Right cardiac atrium (tissue), 5 donors: ENCODE results near the gene UNC5B. TPM values are rescaled to one million over a fixed set of nuclear protein-coding genes. Genes with fewer than 3 reads are reported as not detected.

Source experiments
- ATAC-seq, 2 donors: fragments of 200-7000 bp; cut with Tn5 transposase; one replicate each; pipeline versions ENCODE4 v1.8.0 to v1.9.1; 2020; ENCODE audit warnings: moderate library complexity in 2 of 2, mild to moderate bottlenecking in 1 of 2
- DNase-seq, 3 donors: peaks; one replicate each; pipeline ENCODE4 v3.0.0-alpha.2; 2020
- H3K27ac ChIP-seq: one replicate; pipeline ENCODE4 v1.5.1; 2013; ENCODE audit warnings: mild to moderate bottlenecking, low read length, control low read depth, moderate library complexity
- H3K27me3 ChIP-seq: one replicate; pipeline ENCODE4 v1.6.1; 2013; ENCODE audit not compliant: control insufficient read depth, insufficient read depth
- H3K4me1 ChIP-seq: one replicate; pipeline ENCODE4 v1.6.1; 2013; ENCODE audit warnings: low read length; ENCODE audit not compliant: control insufficient read depth, insufficient read depth
- H3K4me3 ChIP-seq: one replicate; pipeline ENCODE4 v1.5.1; 2013; ENCODE audit warnings: low read length, control low read depth
- H3K9me3 ChIP-seq: one replicate; pipeline ENCODE4 v1.6.1; 2013; ENCODE audit warnings: low read length; ENCODE audit not compliant: control insufficient read depth
- WGBS: extraction: QIAGEN DNeasy Blood & Tissue Kit; methylation state at CpG from one replicate; pipeline ENCODE4 v1.1.7; 2013; 5-methylcytosine and 5-hydroxymethylcytosine counted together
- intact Hi-C, 4 donors: fragments of 100-400 bp; cut with DNase I; formaldehyde crosslinking; loops; one replicate each; pipeline versions ENCODE4 v1.11.0 to v1.14.0; 2022 to 2023
- polyA plus RNA-seq: library from polyadenylated mRNA; stranded (reverse); fragments of 200-250 nt; gene quantifications from one replicate; pipeline ENCODE4 v1.2.3, GENCODE V29; 2013
- total RNA-seq, 4 donors: library from RNA; stranded (reverse); fragmentation: NEBNext Ultra II Directional; extraction: Animal tissue kit (Norgen Biotek cat#: 25700); gene quantifications; one replicate each; pipeline ENCODE4 v1.2.1, GENCODE V29; 2021
- donor health status: healthy with polysubstance abuse.
- donor health status: DM: no; HTN: yes; CAD: no.
- donor health status: DM: no; HTN: no; CAD: no.
- donor health status: DM: no; HTN: yes; CAD: no; lungs with severe emphysema.
- donor health status: DM: yes; HTN: yes; CAD: no.

The UNC5B gene
- total and polyA plus RNA-seq, 5 donors: 12.4 to 26.6 (median 22.4) TPM

GRCh38 chr10:71265201-71265575 is 52.8 kb downstream of the UNC5B start:
- Histone ChIP-seq H3K27me3 (no peaks in the 10 kb centered on the region), H3K9me3 (no peaks in the 10 kb centered on the region), H3K4me3 (no peak overlapping the region), H3K27ac (no peak overlapping the region), H3K4me1 (peaks cover 22% of the 10 kb centered on the region)
- DNase-seq (peak in 1 of 3 donors; percentile 26), ATAC-seq (no peak)
- 92% methylated on average over 9 of the region's 9 CpGs for whole genome bisulfite sequencing
- intact Hi-C loops: loop anchor here in 3 of 4 donors (5.0 kb wide), 1 partner anchor 53 kb away; the partner anchor contains the start of gene UNC5B (in 3 of the 3)

DNA sequence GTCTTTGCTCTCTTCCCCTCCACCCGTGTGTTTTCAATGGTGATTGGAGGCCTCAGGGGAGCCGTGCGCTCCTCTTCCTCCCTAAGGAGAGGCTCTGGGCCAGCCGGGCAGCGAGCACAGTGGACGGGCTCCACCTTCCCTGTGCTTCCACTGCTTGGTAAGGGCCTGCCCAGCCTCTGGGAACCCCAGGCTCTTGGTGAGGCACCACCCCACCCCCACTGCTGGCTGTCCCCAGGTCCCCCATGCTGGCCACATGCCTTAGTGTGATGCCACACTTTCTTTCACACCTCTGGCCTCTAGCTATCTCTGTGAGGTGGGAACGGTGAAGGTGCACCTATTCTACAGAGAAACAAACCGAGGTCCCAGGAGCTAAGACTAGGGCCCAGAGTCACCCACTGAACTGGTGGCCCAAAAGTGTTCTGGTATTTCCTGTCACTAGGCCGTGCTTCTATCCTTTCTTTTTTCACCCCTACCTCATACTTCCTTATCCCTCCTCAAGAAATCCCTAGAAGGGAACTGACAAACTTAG is 53.3 kb downstream of the UNC5B start:
- ATAC-seq (no peak), DNase-seq (peak in 2 of 3 donors; percentile 52 to 67)
- H3K4me1 ChIP-seq: peaks cover 19% of the 10 kb centered on the region
- no peaks in the 10 kb centered on the region for H3K27me3 ChIP-seq
- no peak overlapping the region for H3K4me3 ChIP-seq
- intact Hi-C loops: loop anchor here in 3 of 4 donors (5.0 kb wide), 1 partner anchor 53 kb away; the partner anchor contains the start of gene UNC5B (in 3 of the 3)
- H3K9me3 ChIP-seq: no peaks in the 10 kb centered on the region
- no peak overlapping the region for H3K27ac ChIP-seq
- 69% methylated on average over 9 of the region's 9 CpGs for WGBS

GRCh38 chr10:71266147-71266917 is 54.0 kb downstream of the UNC5B start:
- Histone ChIP-seq H3K27me3 (no peaks in the 10 kb centered on the region), H3K9me3 (no peaks in the 10 kb centered on the region), H3K4me3 (no peak overlapping the region), H3K27ac (no peak overlapping the region), H3K4me1 (peaks cover 17% of the 10 kb centered on the region)
- peak; percentile 5 to 45 for ATAC-seq
- intact Hi-C loops: loop anchor here in 3 of 4 donors (5.0 kb wide), 1 partner anchor 54 kb away; the partner anchor contains the start of gene UNC5B (in 3 of the 3)
- 56% methylated on average over 18 of the region's 18 CpGs for WGBS
- peak; percentile 70 to 84 (median 80) for DNase-seq

DNA sequence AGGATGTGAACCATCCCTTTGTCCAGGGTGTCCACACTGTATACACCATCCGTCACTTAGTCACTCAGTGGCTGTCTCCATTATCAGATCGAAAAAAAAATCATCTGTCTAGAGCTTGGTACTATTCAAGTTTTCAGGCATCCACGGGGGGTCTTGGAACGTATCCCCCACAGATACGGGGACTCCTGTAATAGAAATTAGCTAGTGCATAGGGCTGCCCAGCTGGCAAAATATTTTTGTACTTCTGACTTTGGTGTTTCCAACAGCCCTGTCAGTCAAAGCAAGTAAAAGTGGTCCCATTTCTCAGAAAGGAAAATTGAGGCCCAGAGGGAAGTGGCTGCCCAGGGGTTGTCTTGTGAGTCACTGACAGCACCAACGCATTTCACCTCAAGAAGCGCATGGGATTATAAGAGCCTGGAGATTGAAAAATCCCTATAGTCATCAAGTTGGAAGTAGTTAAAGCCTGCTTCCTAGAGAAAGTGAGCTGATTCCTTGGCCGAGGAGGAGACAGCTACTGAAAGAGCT is 54.6 kb downstream of the UNC5B start:
- H3K27ac ChIP-seq: no peak overlapping the region
- intact Hi-C loops: loop anchor here in 3 of 4 donors (5.0 kb wide), 1 partner anchor 55 kb away; the partner anchor contains the start of gene UNC5B (in 3 of the 3)
- ATAC-seq (no peak), DNase-seq (peak in 2 of 3 donors; percentile 16)
- no peaks in the 10 kb centered on the region for H3K27me3 ChIP-seq
- no peaks in the 10 kb centered on the region for H3K9me3 ChIP-seq
- 83% methylated on average over 8 of the region's 8 CpGs for WGBS
- H3K4me3 ChIP-seq: no peak overlapping the region
- peaks cover 17% of the 10 kb centered on the region for H3K4me1 ChIP-seq

GRCh38 chr10:71267508-71268240 is 55.3 kb downstream of the UNC5B start:
- ATAC-seq (no peak), DNase-seq (peak in 2 of 3 donors; percentile 44 to 60)
- H3K4me1 ChIP-seq: peaks cover 21% of the 10 kb centered on the region
- no peak overlapping the region for H3K4me3 ChIP-seq
- no peaks in the 10 kb centered on the region for H3K9me3 ChIP-seq
- H3K27ac ChIP-seq: peak overlapping the region; percentile 62
- WGBS: 92% methylated on average over 5 of the region's 5 CpGs
- intact Hi-C loops: loop anchor here in 3 of 4 donors (5.0 kb wide), 1 partner anchor 55 kb away; the partner anchor contains the start of gene UNC5B (in 3 of the 3)
- H3K27me3 ChIP-seq: no peaks in the 10 kb centered on the region

- no peak overlapping the region for H3K4me3 ChIP-seq
- H3K27me3 ChIP-seq: no peaks in the 10 kb centered on the region
- 41% methylated on average over 8 of the region's 8 CpGs for WGBS
- peak; percentile 32 to 41 for ATAC-seq
- peaks cover 18% of the 10 kb centered on the region for H3K4me1 ChIP-seq
- DNase-seq: peak; percentile 59 to 78 (median 74)
- intact Hi-C loops: loop anchor here in 3 of 4 donors (5.0 kb wide), 1 partner anchor 56 kb away; the partner anchor contains the start of gene UNC5B (in 3 of the 3)
- no peaks in the 10 kb centered on the region for H3K9me3 ChIP-seq
- peak overlapping the region; percentile 62 for H3K27ac ChIP-seq
These were observed 55.9 kb downstream of the UNC5B start for GRCh38 chr10:71268247-71268691.

- H3K4me1 ChIP-seq: peaks cover 16% of the 10 kb centered on the region
- 60% methylated on average over 11 of the region's 11 CpGs for WGBS
- H3K27me3 ChIP-seq: no peaks in the 10 kb centered on the region
- peak; percentile 59 to 89 (median 82) for DNase-seq
- intact Hi-C loops: loop anchor here in 3 of 4 donors (5.0 kb wide), 1 partner anchor 56 kb away; the partner anchor contains the start of gene UNC5B (in 3 of the 3)
- H3K4me3 ChIP-seq: no peak overlapping the region
- peak; percentile 64 to 72 for ATAC-seq
- no peaks in the 10 kb centered on the region for H3K9me3 ChIP-seq
- peak overlapping the region; percentile 62 for H3K27ac ChIP-seq
These were observed 56.4 kb downstream of the UNC5B start for GRCh38 chr10:71268758-71269157.

DNA sequence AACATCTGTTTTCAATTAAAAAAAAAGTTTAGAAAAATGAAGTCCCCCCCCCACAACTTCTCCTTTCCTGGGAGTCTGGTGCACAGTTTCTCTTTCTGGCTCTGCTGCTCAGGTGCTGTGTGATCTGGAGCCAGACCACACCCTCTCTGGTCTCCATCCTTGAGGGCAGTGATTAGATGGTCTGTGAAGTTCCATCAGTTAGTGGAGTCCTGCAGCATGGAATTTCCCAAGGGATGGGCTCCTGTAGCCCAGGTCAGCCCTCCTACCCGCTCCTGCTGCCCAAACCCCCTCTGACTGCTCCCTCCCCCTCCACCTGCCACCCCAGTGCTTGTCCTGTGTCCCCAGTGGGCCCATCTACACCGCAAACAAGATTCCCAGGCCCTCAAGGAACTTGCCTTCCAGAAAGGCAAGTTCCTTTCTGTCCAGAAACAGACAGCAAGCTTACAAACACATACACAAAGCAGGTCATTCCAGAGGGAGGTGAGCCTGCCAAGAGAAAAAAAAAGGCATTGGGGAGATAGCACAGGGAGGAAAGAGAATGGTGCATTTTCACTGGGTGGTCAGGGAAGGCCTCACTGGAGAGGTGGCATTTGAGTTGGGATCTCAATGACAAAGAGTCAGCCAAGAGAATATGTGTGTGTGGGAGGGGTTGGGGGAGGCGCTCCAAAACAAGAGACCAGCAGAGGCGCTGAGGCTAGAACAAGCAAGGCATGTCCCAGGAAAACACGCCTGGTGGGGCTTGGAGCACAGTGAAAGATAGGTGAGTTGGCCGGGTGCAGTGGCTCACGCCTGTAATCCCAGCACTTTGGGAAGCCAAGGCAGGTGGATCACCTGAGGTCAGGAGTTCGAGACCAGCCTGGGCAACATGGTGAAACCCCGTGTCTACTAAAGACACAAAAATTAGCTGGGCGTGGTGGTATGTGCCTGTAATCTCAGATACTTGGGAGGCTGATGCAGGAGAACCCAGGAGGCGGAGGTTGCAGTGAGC is 57.2 kb downstream of the UNC5B start:
- no peak overlapping the region for H3K4me3 ChIP-seq
- ATAC-seq: peak; percentile 49 to 52
- intact Hi-C loops: loop anchor here (2.0 to 5.0 kb wide), 3 partner anchors 57 to 342 kb away; partner anchors contain the start of gene UNC5B (in 4 of the 4)
- peaks cover 16% of the 10 kb centered on the region for H3K4me1 ChIP-seq
- peak overlapping the region; percentile 84 for H3K27ac ChIP-seq
- 46% methylated on average over 11 of the region's 11 CpGs for WGBS
- no peaks in the 10 kb centered on the region for H3K27me3 ChIP-seq
- peak in 2 of 3 donors; percentile 63 to 77 for DNase-seq
- no peaks in the 10 kb centered on the region for H3K9me3 ChIP-seq

DNA sequence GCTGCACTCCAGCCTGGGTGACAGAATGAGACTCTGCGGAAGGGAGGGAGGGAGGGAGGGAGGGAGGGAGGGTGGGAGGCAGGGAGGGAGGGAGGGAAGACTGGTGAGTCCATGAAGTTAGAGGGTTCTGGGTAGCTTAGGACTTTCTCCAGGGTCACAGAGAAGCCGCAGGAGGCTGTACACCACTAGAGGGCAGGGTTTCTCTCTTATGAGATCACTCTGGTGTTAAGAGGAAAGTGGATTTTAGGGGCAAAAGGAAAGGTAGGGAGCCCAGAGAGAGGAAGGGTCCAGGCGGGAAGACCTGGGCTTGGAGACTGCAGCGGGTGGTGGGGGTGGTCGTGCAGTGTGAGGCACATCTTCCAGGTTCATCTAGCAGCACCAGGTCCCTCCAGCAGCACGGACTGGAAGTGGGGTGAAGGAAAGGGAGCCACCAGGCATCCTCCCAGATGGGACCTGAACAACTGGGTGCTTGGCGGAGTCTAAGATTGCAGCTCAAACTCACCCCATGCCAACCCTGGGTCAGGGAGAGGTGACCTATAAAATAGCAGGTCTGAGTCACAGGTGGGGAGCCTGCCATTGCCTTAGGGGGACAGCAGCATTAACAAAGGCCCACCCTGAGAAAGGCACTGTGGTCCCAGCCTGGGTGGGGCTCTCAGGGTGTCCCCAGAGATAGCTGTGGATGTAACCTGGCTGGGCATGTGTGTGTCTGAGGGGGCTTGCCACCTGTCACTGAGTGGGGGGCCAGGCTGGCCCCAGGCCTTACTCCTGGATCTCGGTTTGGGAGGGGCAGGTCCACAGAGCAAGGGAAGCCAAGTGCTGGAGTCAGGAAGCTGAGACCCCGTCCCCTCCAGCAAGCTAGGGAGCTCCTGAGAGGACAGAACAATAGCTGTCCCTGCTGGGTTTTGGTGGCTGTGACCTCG is 58.2 kb downstream of the UNC5B start:
- ATAC-seq (peak; percentile 23 to 39), DNase-seq (peak in 2 of 3 donors; percentile 69 to 82)
- Histone ChIP-seq H3K4me1 (peaks cover 12% of the 10 kb centered on the region), H3K4me3 (no peak overlapping the region), H3K9me3 (no peaks in the 10 kb centered on the region), H3K27me3 (no peaks in the 10 kb centered on the region), H3K27ac (peak overlapping the region; percentile 61)
- intact Hi-C loops: loop anchor here in 2 of 4 donors (2.0 to 5.0 kb wide), 2 partner anchors 58 to 343 kb away; partner anchors contain the start of gene UNC5B (in 1 of the 2)
- WGBS: 56% methylated on average over 10 of the region's 10 CpGs
